Fibroblast of lung (primary cell): Measurements from ENCODE around the gene CPNE6. TPM values are rescaled to one million over a fixed set of nuclear protein-coding genes. Genes with fewer than 3 reads are reported as not detected.
A peak's percentile ranks its signal among the peaks of the same experiment; 100 is the strongest.

Experiments used
- DNase-seq, 2 donors: peaks; one replicate each; pipeline versions ENCODE4 v3.0.0 to v3.0.0-alpha.2; 2010; ENCODE audit warnings: low read depth in 2 of 2
- H2AFZ ChIP-seq: 2 replicates; pipeline ENCODE4 v1.5.1; 2012; ENCODE audit warnings: low read length, control low read depth, inconsistent platforms
- H3K27ac ChIP-seq: 2 replicates; pipeline ENCODE4 v1.5.1; 2011; ENCODE audit warnings: low read length, control low read depth; ENCODE audit not compliant: insufficient read depth
- H3K27me3 ChIP-seq: 2 replicates; pipeline ENCODE4 v1.5.1; 2011; ENCODE audit warnings: mild to moderate bottlenecking, low read length; ENCODE audit not compliant: control insufficient read depth, insufficient read depth
- H3K36me3 ChIP-seq: 2 replicates; pipeline ENCODE4 v1.5.1; 2011; ENCODE audit warnings: low read length; ENCODE audit not compliant: control insufficient read depth, insufficient read depth
- H3K4me1 ChIP-seq: 2 replicates; pipeline ENCODE4 v1.5.1; 2011; ENCODE audit warnings: low read length; ENCODE audit not compliant: control insufficient read depth, insufficient read depth; ENCODE audit errors: extremely low read depth
- H3K4me2 ChIP-seq: 2 replicates; pipeline ENCODE4 v1.5.1; 2011; ENCODE audit warnings: low read length, control low read depth; ENCODE audit not compliant: insufficient read depth; ENCODE audit errors: extremely low read depth
- H3K4me3 ChIP-seq, 4 experiments: fragments of 200-600 bp in 1 of 4; sonication (generic) in 1 of 4; replicated peaks in 1 of 4; 2 replicates each; pipeline ENCODE4 v1.5.1; 2011 to 2016; ENCODE audit warnings: low read length in 4 of 4, low read depth in 3 of 4, mild to moderate bottlenecking in 3 of 4, control low read depth in 2 of 4, inconsistent platforms in 1 of 4, mixed read lengths in 1 of 4; ENCODE audit not compliant: insufficient read depth in 1 of 4; ENCODE audit errors: control extremely low read depth in 1 of 4
- H3K79me2 ChIP-seq: 2 replicates; pipeline ENCODE4 v1.5.1; 2012; ENCODE audit warnings: mild to moderate bottlenecking, low read length, inconsistent platforms; ENCODE audit not compliant: control insufficient read depth, insufficient read depth
- H3K9ac ChIP-seq: 2 replicates; pipeline ENCODE4 v1.5.1; 2011; ENCODE audit warnings: mild to moderate bottlenecking, low read length, control low read depth; ENCODE audit not compliant: insufficient read depth
- H3K9me3 ChIP-seq: 2 replicates; pipeline ENCODE4 v1.5.1; 2012; ENCODE audit warnings: low read depth, low read length; ENCODE audit not compliant: control insufficient read depth, insufficient read depth
- H4K20me1 ChIP-seq: 2 replicates; pipeline ENCODE4 v1.5.1; 2011; ENCODE audit warnings: low read length; ENCODE audit not compliant: control insufficient read depth, insufficient read depth; ENCODE audit errors: extremely low read depth
- CTCF ChIP-seq, 2 donors: IDR thresholded peaks in 1 of 2; conservative IDR thresholded peaks in 1 of 2; 1 replicate in 1 of 2; 2 replicates in 1 of 2; pipeline ENCODE4 v1.5.1; 2011 to 2012; ENCODE audit warnings: low read length in 2 of 2, control low read depth in 1 of 2, inconsistent platforms in 1 of 2, low read depth in 1 of 2, mild to moderate bottlenecking in 1 of 2
- EZH2 ChIP-seq: IDR thresholded peaks from 2 replicates; pipeline ENCODE4 v1.5.1; 2012; ENCODE audit warnings: low read length, control low read depth, mild to moderate bottlenecking; ENCODE audit errors: missing control alignments
- polyA plus RNA-seq, 2 donors: library from polyadenylated mRNA; depleted of rRNA in 1 of 2; stranded (reverse) in 1 of 2; unstranded in 1 of 2; fragments of >200 nt; gene quantifications; 2 replicates each; pipeline ENCODE4 v1.2.1, GENCODE V29; 2011 to 2012; ENCODE audit warnings: missing spikeins in 1 of 2
- total RNA-seq: library from RNA; depleted of rRNA; stranded (reverse); fragments of >200 nt; gene quantifications from 2 replicates; pipeline ENCODE4 v1.2.1, GENCODE V29; 2014

The CPNE6 gene
- total and polyA plus RNA-seq, 2 donors (not counting 1 experiment from before 2014, with no cell fraction given): not detected

- Histone ChIP-seq H4K20me1 (no peaks in the 10 kb centered on the region), H3K79me2 (no peaks in the 10 kb centered on the region), H3K4me1 (no peaks in the 10 kb centered on the region), H3K4me3 (no peak overlapping the region), H3K27me3 (no peaks in the 10 kb centered on the region), H3K27ac (no peak overlapping the region), H3K9ac (no peak overlapping the region), H3K36me3 (no peaks in the 10 kb centered on the region), H3K9me3 (no peaks in the 10 kb centered on the region), H2AFZ (no peak overlapping the region), H3K4me2 (no peak overlapping the region)
- no peak for DNase-seq
- no peak for TF ChIP-seq CTCF (conservative IDR thresholded peaks at IDR 0.05 in 1 of 2, IDR thresholded peaks at IDR 0.05 in 1 of 2; ENCODE audit: low read depth in 1 of 2, low read length in 2 of 2)
- no peak for TF ChIP-seq EZH2
Measured at GRCh38 chr14:24106672-24107271, 35.4 kb downstream of the CPNE6 start.

DNA sequence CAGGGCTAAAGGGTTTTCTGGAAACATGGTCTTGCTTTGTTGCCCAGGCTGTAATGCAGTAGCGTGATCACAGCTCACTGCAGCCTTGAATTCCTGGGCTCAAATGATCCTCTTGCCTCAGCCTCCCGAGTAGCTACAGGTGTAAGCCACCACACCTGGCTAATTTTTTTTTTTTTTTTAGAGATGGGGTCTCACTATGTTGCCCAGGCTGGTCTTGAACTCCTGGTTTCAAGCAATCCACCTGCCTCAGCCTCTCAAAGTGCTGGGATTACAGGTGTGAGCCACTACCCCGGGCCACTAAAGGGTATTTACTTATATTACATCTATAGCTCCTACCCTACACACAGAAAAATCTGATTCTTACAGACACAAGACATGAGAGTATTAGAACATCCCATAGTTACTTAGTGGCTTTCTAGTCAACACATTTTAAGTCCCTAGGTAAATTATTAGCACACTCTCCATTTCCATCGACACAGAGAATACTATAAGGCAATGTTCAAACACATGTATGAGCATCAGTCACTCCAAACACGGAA is 37.0 kb downstream of the CPNE6 start:
- H3K27me3 ChIP-seq: no peaks in the 10 kb centered on the region
- H3K4me2 ChIP-seq: no peak overlapping the region
- H3K36me3 ChIP-seq: no peaks in the 10 kb centered on the region
- H3K27ac ChIP-seq: no peak overlapping the region
- H3K4me1 ChIP-seq: peaks cover 2% of the 10 kb centered on the region
- peak overlapping the region; percentile 47 for H2AFZ ChIP-seq
- no peak for DNase-seq
- H3K4me3 ChIP-seq: no peak overlapping the region
- H4K20me1 ChIP-seq: no peaks in the 10 kb centered on the region
- no peaks in the 10 kb centered on the region for H3K79me2 ChIP-seq
- H3K9ac ChIP-seq: no peak overlapping the region
- TF ChIP-seq EZH2: no peak
- no peak for TF ChIP-seq CTCF (conservative IDR thresholded peaks at IDR 0.05 in 1 of 2, IDR thresholded peaks at IDR 0.05 in 1 of 2; ENCODE audit: low read depth in 1 of 2, low read length in 2 of 2)
- no peaks in the 10 kb centered on the region for H3K9me3 ChIP-seq

GRCh38 chr14:24110060-24110459 is 38.7 kb downstream of the CPNE6 start:
- Histone ChIP-seq H3K36me3 (no peaks in the 10 kb centered on the region), H3K79me2 (no peaks in the 10 kb centered on the region), H3K27me3 (no peaks in the 10 kb centered on the region), H3K27ac (no peak overlapping the region), H4K20me1 (no peaks in the 10 kb centered on the region), H3K9me3 (no peaks in the 10 kb centered on the region), H3K9ac (no peak overlapping the region), H3K4me3 (no peak overlapping the region), H3K4me2 (no peak overlapping the region), H3K4me1 (peaks cover 5% of the 10 kb centered on the region), H2AFZ (no peak overlapping the region)
- DNase-seq: no peak
- TF ChIP-seq CTCF (conservative IDR thresholded peaks at IDR 0.05 in 1 of 2, IDR thresholded peaks at IDR 0.05 in 1 of 2; ENCODE audit: low read depth in 1 of 2, low read length in 2 of 2) (no peak), EZH2 (no peak)
